ENCODE results near the gene IL33. TPM values are rescaled to one million over a fixed set of nuclear protein-coding genes. Genes with fewer than 3 reads are reported as not detected.

Gene IL33
- total and polyA plus RNA-seq, 2 of the 8 experiments (the other 6 are each of a cell fraction or from before 2014, with no cell fraction given): not detected

DNA sequence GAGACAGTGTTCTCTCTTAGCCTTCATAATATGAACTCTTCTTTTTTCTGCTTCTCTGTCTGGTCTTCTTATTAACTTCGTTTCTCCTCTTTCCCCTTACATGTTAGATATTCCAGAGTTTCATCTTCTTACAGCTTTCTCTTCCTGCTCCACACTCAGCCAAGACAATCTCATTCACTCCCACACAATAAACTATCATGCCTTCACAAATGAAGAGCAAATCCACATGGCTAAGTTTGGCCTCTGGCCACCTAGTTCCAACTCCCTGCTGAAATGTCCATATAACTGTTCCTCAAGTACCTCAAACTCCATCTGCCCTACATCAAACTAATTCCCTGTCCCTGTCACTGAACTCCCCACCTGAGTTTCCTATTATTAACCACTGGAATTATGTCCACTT lies 18.4 kb downstream of the IL33 start:
- Histone ChIP-seq H3K56ac (replicated peaks; ENCODE audit: insufficient read length, low read depth, low read length) (no peak overlapping the region), H4K8ac (ENCODE audit: extremely low read depth, insufficient read depth, low read length) (no peak overlapping the region)
- no peak for TF ChIP-seq RXRA (IDR thresholded peaks at IDR 0.05; ENCODE audit: insufficient read depth, low read depth, low read length)
- TF ChIP-seq KDM5A (IDR thresholded peaks at IDR 0.05; ENCODE audit: low read length): no peak
- TF ChIP-seq CEBPB (IDR thresholded peaks at IDR 0.05; ENCODE audit: low read depth, low read length): no peak
- TF ChIP-seq HDAC2 (IDR thresholded peaks at IDR 0.05; ENCODE audit: borderline replicate concordance in 1 of 2, low read depth in 2 of 2, low read length in 2 of 2): no peak
- TF ChIP-seq TAF1 (IDR thresholded peaks at IDR 0.05; ENCODE audit: low read depth, low read length): no peak
- TF ChIP-seq RBBP5 (IDR thresholded peaks at IDR 0.05; ENCODE audit: borderline replicate concordance, low read depth, low read length): no peak
- TF ChIP-seq, protein P1, sequence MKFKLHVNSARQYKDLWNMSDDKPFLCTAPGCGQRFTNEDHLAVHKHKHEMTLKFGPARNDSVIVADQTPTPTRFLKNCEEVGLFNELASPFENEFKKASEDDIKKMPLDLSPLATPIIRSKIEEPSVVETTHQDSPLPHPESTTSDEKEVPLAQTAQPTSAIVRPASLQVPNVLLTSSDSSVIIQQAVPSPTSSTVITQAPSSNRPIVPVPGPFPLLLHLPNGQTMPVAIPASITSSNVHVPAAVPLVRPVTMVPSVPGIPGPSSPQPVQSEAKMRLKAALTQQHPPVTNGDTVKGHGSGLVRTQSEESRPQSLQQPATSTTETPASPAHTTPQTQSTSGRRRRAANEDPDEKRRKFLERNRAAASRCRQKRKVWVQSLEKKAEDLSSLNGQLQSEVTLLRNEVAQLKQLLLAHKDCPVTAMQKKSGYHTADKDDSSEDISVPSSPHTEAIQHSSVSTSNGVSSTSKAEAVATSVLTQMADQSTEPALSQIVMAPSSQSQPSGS (IDR thresholded peaks at IDR 0.05; ENCODE audit: low read length): no peak
- no peak for TF ChIP-seq EGR1 (IDR thresholded peaks at IDR 0.05; ENCODE audit: borderline replicate concordance, low read depth, low read length)

More for the DNA sequence above, 18.4 kb downstream of the IL33 start:
- Histone ChIP-seq H3K4ac (replicated peaks; ENCODE audit: insufficient read length, low read depth, low read length) (no peak overlapping the region), H2AK5ac (ENCODE audit: low read depth, low read length) (no peak overlapping the region), H3K36me3 (ENCODE audit: control insufficient read depth in 2 of 4, insufficient read depth in 4 of 4, low read length in 3 of 4) (no peaks in the 10 kb centered on the region), H3K23me2 (ENCODE audit: low read depth, low read length) (no peaks in the 10 kb centered on the region; the same call in 1 of the 2 replicates), H2AFZ (ENCODE audit: low read length) (no peak overlapping the region), H4K91ac (replicated peaks; ENCODE audit: insufficient read length, low read length) (no peak overlapping the region), H3K9ac (replicated peaks in 1 of 4; ENCODE audit: extremely low read depth in 1 of 4, low read depth in 3 of 4, low read length in 3 of 4) (no peak overlapping the region), H2BK15ac (ENCODE audit: low read length) (no peak overlapping the region), H3K23ac (ENCODE audit: insufficient read length) (no peak overlapping the region), H3K79me1 (ENCODE audit: low read depth, low read length) (no peaks in the 10 kb centered on the region), H3K79me2 (ENCODE audit: control insufficient read depth in 1 of 2, insufficient read depth in 2 of 2, low read length in 2 of 2) (no peaks in the 10 kb centered on the region), H3K9me3 (ENCODE audit: insufficient read depth in 2 of 2, low read depth in 1 of 2, low read length in 1 of 2) (no peaks in the 10 kb centered on the region), H2BK5ac (ENCODE audit: low read depth, low read length) (no peak overlapping the region), H2BK120ac (replicated peaks; ENCODE audit: low read depth, low read length) (no peak overlapping the region), H2BK12ac (ENCODE audit: low read depth, low read length) (no peak overlapping the region), H3K4me1 (replicated peaks in 1 of 4; ENCODE audit: control insufficient read depth in 3 of 4, insufficient read depth in 4 of 4, low read length in 3 of 4) (no peaks in the 10 kb centered on the region; a peak in 1 of 7 replicates), H3K14ac (ENCODE audit: insufficient read length) (no peak overlapping the region), H3K4me2 (ENCODE audit: insufficient read depth in 1 of 2, low read depth in 2 of 2, low read length in 2 of 2) (no peak overlapping the region), H3K4me3 (ENCODE audit: extremely low read depth in 1 of 4, insufficient read depth in 2 of 4, low read depth in 3 of 4, low read length in 4 of 4) (no peak overlapping the region), H2BK20ac (ENCODE audit: low read length) (no peak overlapping the region), H3K27me3 (replicated peaks in 1 of 4; ENCODE audit: control insufficient read depth in 3 of 4, extremely low read depth in 1 of 4, insufficient read depth in 3 of 4, low read length in 3 of 4) (no peaks in the 10 kb centered on the region), H4K5ac (ENCODE audit: insufficient read length, low read depth, low read length) (no peak overlapping the region), H4K20me1 (replicated peaks in 1 of 2; ENCODE audit: control insufficient read depth in 1 of 2, insufficient read depth in 2 of 2, low read length in 2 of 2) (no peaks in the 10 kb centered on the region), H3K27ac (ENCODE audit: low read depth, low read length) (no peak overlapping the region), H3K18ac (ENCODE audit: extremely low read depth, low read length) (no peak overlapping the region)
- DNase-seq (ENCODE audit: low read depth in 1 of 2, low spot score in 2 of 2) (no peak), FAIRE-seq (no peak)
- ChIA-PET CTCF (ENCODE audit: partially characterized antibody) (interaction anchor here (1.5 kb wide), 1 partner anchor 72 kb away, joined by 3 read pairs; no protein-coding TSS in a partner anchor), POLR2A (ENCODE audit: partially characterized antibody) (no interaction called here)
- WGBS, 2 experiments (ENCODE audit: extremely low coverage in 1 of 2, insufficient coverage in 1 of 2, insufficient read length in 1 of 2, insufficient replicate concordance in 2 of 2, low coverage in 1 of 2, low lambda C conversion rate in 2 of 2, missing lambda C conversion rate in 1 of 2): 88% methylated on average over 1 of the region's 1 CpG; no CpG with 5 or more reads in 1 of the 2 experiments
